Vagina (tissue), 2 donors: ENCODE results near the gene RBM19. TPM values are rescaled to one million over a fixed set of nuclear protein-coding genes. Genes with fewer than 3 reads are reported as not detected.

Source experiments
- DNase-seq, 2 donors: peaks; one replicate each; pipeline ENCODE4 v3.0.0-alpha.2; 2017; ENCODE audit errors: extremely low spot score in 2 of 2
- H3K27ac ChIP-seq: fragments of 200-600 bp; sonication (generic); one replicate; pipeline ENCODE4 v1.5.1; 2019
- H3K27me3 ChIP-seq: fragments of 200-600 bp; sonication (generic); one replicate; pipeline ENCODE4 v1.5.1; 2019
- H3K36me3 ChIP-seq, 2 donors: fragments of 200-600 bp; sonication (generic); one replicate each; pipeline ENCODE4 v1.5.1; 2017 to 2019
- H3K4me1 ChIP-seq: fragments of 200-600 bp; sonication (generic); one replicate; pipeline ENCODE4 v1.5.1; 2019
- H3K4me3 ChIP-seq, 2 donors: fragments of 200-600 bp; sonication (generic); 1 replicate in 1 of 2; 2 replicates in 1 of 2; pipeline ENCODE4 v1.5.1; 2016 to 2019
- H3K9me3 ChIP-seq: fragments of 200-600 bp; sonication (generic); one replicate; pipeline ENCODE4 v1.5.1; 2019
- CTCF ChIP-seq, 3 experiments: fragments of 450-650 bp in 2 of 3; fragments of 200-600 bp in 1 of 3; sonication (generic) in 1 of 3; IDR thresholded peaks; one replicate each; pipeline ENCODE4 v1.5.1; 2017 to 2019; ENCODE audit warnings: antibody characterized with exemption in 3 of 3, mild to moderate bottlenecking in 2 of 3, moderate library complexity in 2 of 3
- POLR2A ChIP-seq, 2 donors: fragments of 450-650 bp; IDR thresholded peaks; one replicate each; pipeline ENCODE4 v1.6.1; 2017; ENCODE audit warnings: antibody characterized with exemption in 2 of 2, mild to moderate bottlenecking in 2 of 2, moderate library complexity in 2 of 2
- POLR2AphosphoS5 ChIP-seq, 2 donors: sonication (generic); formaldehyde crosslinking; IDR thresholded peaks; one replicate each; pipeline ENCODE4 v1.9.0; 2017; ENCODE audit warnings: antibody characterized with exemption in 2 of 2, mild to moderate bottlenecking in 2 of 2, low read depth in 1 of 2; ENCODE audit not compliant: insufficient read depth in 1 of 2
- intact Hi-C: fragments of 100-400 bp; cut with DNase I; formaldehyde crosslinking; loops from one replicate; pipeline ENCODE4 v1.15.1; 2023
- total RNA-seq: library from RNA; depleted of rRNA; stranded (reverse); fragments of >200 nt; gene quantifications from one replicate; pipeline ENCODE4 v1.2.3, GENCODE V29; 2016

RBM19 gene
- total RNA-seq, 1 donor from 2014 or later: 25.5 TPM

DNA sequence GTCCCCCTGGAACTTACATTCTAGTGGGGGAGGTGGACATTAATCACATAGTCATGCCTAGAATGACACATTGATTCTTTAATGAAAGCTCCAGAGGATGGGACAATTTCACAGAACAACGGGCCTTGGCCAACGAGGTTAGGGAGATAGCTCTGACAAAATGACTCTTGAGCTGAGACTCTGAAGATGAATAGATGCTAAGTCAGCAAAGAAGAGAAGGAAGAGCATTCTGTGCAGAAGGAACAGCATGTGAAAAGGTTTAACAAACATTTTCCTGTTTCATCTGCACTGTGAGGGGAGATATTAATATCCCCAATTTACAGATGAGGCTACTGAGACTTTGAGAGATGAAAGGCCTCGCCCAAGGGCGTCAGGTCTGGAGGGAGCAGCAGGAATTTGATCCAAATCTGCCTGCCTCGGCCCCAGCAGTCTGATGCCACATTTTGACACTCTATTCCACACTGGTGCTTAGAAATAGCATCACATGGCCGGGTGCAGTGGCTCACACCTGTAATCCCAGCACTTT is 193.6 kb downstream of the RBM19 start:
- DNase-seq: no peak
- H3K27me3 ChIP-seq: no peaks in the 10 kb centered on the region

GRCh38 chr12:113770389-113770865 is 195.7 kb downstream of the RBM19 start:
- no peak for TF ChIP-seq POLR2AphosphoS5 (IDR thresholded peaks at IDR 0.05; ENCODE audit: insufficient read depth in 1 of 2, low read depth in 1 of 2)
- no peak for TF ChIP-seq POLR2A (IDR thresholded peaks at IDR 0.05)
- TF ChIP-seq CTCF (IDR thresholded peaks at IDR 0.05): no peak
- H3K4me3 ChIP-seq: no peak overlapping the region
- no peaks in the 10 kb centered on the region for H3K4me1 ChIP-seq
- DNase-seq: no peak
- intact Hi-C loops: no loop called here
- H3K27me3 ChIP-seq: no peaks in the 10 kb centered on the region
- H3K9me3 ChIP-seq: no peaks in the 10 kb centered on the region
- no peak overlapping the region for H3K27ac ChIP-seq
- H3K36me3 ChIP-seq: no peaks in the 10 kb centered on the region

More for the DNA sequence above, 193.6 kb downstream of the RBM19 start:
- intact Hi-C loops: no loop called here
- no peaks in the 10 kb centered on the region for H3K9me3 ChIP-seq
- TF ChIP-seq CTCF (IDR thresholded peaks at IDR 0.05) (no peak), POLR2A (IDR thresholded peaks at IDR 0.05) (no peak)
- no peak overlapping the region for H3K27ac ChIP-seq
- no peaks in the 10 kb centered on the region for H3K36me3 ChIP-seq
- no peak overlapping the region for H3K4me3 ChIP-seq
- H3K4me1 ChIP-seq: no peaks in the 10 kb centered on the region

GRCh38 chr12:113769305-113769704 is 196.8 kb downstream of the RBM19 start:
- Histone ChIP-seq H3K4me1 (no peaks in the 10 kb centered on the region), H3K27me3 (no peaks in the 10 kb centered on the region), H3K9me3 (no peaks in the 10 kb centered on the region), H3K27ac (no peak overlapping the region), H3K36me3 (no peaks in the 10 kb centered on the region), H3K4me3 (no peak overlapping the region)
- no peak for TF ChIP-seq POLR2A (IDR thresholded peaks at IDR 0.05)
- TF ChIP-seq POLR2AphosphoS5 (IDR thresholded peaks at IDR 0.05; ENCODE audit: insufficient read depth in 1 of 2, low read depth in 1 of 2): no peak
- TF ChIP-seq CTCF (IDR thresholded peaks at IDR 0.05): no peak
- intact Hi-C loops: no loop called here
- no peak for DNase-seq

GRCh38 chr12:113768850-113769249 is 197.3 kb downstream of the RBM19 start:
- H3K27me3 ChIP-seq: no peaks in the 10 kb centered on the region
- DNase-seq: no peak
- TF ChIP-seq POLR2A (IDR thresholded peaks at IDR 0.05): no peak
- TF ChIP-seq CTCF (IDR thresholded peaks at IDR 0.05): no peak
- no peak for TF ChIP-seq POLR2AphosphoS5 (IDR thresholded peaks at IDR 0.05; ENCODE audit: insufficient read depth in 1 of 2, low read depth in 1 of 2)
- H3K4me3 ChIP-seq: no peak overlapping the region
- no peaks in the 10 kb centered on the region for H3K4me1 ChIP-seq
- H3K36me3 ChIP-seq: no peaks in the 10 kb centered on the region
- no peaks in the 10 kb centered on the region for H3K9me3 ChIP-seq
- intact Hi-C loops: no loop called here
- H3K27ac ChIP-seq: no peak overlapping the region

DNA sequence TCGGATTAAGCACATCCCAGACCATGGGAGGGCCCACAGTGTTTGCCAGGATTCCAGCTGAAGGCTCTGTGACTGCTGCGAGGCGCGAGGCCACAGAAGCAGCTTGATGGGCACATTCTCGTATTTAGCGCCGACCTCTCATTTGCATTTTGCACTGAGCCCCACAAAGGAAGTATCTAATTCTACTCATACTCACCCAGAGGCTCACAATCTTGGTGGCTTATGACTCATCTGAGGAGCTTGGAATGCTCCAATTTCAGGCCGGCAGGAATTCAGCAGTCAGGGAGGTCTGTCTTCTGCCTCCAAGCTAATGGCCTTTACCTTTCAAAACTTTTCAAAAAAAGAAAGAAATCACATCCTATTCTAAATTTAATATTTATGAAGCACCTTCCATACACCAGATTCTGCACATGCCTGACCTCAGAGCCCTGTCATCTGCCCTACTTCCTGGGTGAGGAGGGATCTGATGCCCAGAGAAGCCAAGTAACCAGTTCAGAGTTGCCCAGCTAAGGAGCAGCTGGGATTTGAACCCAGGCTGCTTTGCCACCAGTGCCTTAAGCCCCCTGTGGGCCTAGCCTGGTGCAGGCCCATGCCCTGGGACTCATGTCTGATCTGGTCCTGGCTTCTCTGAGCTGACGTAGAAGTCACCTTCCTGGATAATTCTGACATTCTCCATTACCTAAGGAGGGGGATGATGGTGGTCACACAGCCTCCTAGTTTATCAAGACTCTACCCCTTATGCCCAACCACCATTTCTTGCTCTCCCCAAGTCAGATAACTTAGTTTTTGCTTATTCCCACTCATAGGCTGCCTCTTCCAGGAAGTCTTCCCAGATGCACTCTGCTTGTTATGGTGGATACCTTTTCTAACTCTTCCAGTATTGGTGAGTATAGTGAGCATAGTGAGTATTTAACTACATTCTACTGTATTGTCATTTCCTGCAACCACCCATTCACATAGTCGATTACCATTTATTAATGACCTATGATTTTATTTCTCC is 198.9 kb downstream of the RBM19 start:
- H3K27ac ChIP-seq: no peak overlapping the region
- no peaks in the 10 kb centered on the region for H3K36me3 ChIP-seq
- no peak overlapping the region for H3K4me3 ChIP-seq
- H3K4me1 ChIP-seq: no peaks in the 10 kb centered on the region
- DNase-seq: no peak
- intact Hi-C loops: no loop called here
- TF ChIP-seq POLR2AphosphoS5 (IDR thresholded peaks at IDR 0.05; ENCODE audit: insufficient read depth in 1 of 2, low read depth in 1 of 2) (no peak), CTCF (IDR thresholded peaks at IDR 0.05) (no peak), POLR2A (IDR thresholded peaks at IDR 0.05) (no peak)
- no peaks in the 10 kb centered on the region for H3K27me3 ChIP-seq
- no peaks in the 10 kb centered on the region for H3K9me3 ChIP-seq
